Left renal pelvis (tissue), 4 donors: Measurements from ENCODE around the gene AQP2. TPM values are rescaled to one million over a fixed set of nuclear protein-coding genes. Genes with fewer than 3 reads are reported as not detected.
"Not testable (repeated sequence)": the region's sequence is repeated elsewhere in the genome, so short reads cannot be mapped to it uniquely, and the experiment has no call there.

Experiments
- DNase-seq, 4 donors: peaks; one replicate each; pipeline ENCODE4 v3.0.0-alpha.2; 2013; ENCODE audit warnings: low read depth in 4 of 4, low spot score in 3 of 4
- polyA plus RNA-seq, 4 donors: library from polyadenylated mRNA; unstranded; fragments of 120-200 nt; gene quantifications; one replicate each; pipeline ENCODE4 v1.2.1, GENCODE V29; 2013; ENCODE audit not compliant: insufficient read length in 4 of 4

The AQP2 gene
- polyA plus RNA-seq, 4 donors: 0.76 to 242 (median 119) TPM

DNA sequence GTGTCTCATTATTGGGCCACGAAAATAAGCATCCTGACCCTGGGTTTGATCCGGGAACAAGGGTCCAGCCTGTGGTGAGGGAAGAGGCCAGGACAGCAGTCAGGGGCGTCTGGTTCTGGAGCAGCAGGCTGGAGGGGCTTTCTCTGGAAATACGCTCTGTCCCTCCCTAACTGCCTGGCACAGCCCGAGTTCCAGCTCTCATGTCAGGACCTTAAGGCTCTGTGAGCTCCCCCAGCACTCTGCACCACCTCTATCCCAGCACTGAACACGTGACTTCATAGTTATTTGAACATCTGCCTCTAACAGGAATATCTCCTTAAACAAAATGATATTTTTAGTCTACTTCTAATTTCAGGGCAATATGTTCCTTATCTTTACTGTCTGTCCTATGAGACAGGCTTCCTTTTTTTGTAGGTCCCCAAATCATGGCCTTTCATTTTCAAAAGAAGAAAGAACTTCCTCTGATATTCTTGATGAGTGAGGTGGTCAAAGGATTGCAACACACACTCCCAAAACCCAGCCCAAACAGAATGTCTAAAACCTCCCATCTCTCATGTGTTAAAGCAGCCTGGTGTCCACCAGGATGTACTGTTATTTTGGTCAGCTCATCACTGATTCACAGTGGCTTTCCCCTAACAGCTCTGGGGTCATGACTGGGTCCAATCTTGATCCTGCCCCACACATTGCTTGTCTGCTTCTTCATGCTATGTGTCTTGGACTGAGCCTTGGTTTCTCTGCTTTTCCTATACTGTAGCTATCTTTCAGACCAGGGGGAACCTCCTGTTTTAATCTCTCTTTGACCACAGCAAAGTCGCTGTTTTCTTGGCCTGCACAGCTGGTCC lies 31.9 kb downstream of the AQP2 start:
- no peak for DNase-seq

DNA sequence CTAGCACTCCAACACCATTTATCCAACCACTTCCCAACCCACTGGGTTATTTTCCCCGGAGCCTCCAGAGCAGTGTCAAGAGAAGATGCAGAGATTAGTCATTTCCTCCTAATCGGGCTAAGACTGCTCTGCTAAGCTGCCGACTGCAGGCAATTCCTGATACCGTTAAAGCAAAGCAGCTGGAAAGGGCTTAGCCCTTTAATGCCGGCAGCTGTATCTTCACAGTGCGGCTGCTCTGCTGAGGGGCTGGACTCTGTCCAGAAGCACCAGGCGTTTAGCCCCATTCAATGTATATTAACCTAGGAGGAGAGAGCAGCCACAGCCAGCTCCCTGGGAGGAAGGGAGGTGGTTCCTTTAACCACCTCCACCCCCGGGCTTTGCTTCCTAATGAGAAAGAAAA lies 33.4 kb downstream of the AQP2 start:
- peak in 2 of 4 donors; percentile 65 for DNase-seq

- DNase-seq: no peak
Observed at GRCh38 chr12:49984476-49985359, 34.2 kb downstream of the AQP2 start.

DNA sequence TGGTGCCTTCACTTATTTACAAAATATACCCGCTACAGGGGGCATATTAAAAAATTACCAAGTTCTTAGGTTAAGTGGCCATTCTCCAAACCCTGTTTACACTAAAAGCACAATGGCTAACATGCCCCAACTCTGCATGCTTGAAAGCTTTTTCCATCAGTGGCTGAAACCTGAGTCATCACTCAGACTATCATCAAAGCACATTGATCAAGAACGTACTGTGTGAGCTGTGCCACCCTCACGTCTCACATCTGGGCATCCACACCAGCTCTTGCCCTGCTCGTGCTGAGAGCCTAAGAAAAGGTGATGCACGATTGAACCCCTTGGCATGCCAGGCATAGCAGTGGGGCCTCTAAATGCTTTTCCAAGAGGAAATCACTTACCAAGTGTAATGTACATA lies 35.4 kb downstream of the AQP2 start:
- DNase-seq: no peak

- DNase-seq: not testable (repeated sequence)
Observed at GRCh38 chr12:49986476-49986875, 35.9 kb downstream of the AQP2 start.

DNA sequence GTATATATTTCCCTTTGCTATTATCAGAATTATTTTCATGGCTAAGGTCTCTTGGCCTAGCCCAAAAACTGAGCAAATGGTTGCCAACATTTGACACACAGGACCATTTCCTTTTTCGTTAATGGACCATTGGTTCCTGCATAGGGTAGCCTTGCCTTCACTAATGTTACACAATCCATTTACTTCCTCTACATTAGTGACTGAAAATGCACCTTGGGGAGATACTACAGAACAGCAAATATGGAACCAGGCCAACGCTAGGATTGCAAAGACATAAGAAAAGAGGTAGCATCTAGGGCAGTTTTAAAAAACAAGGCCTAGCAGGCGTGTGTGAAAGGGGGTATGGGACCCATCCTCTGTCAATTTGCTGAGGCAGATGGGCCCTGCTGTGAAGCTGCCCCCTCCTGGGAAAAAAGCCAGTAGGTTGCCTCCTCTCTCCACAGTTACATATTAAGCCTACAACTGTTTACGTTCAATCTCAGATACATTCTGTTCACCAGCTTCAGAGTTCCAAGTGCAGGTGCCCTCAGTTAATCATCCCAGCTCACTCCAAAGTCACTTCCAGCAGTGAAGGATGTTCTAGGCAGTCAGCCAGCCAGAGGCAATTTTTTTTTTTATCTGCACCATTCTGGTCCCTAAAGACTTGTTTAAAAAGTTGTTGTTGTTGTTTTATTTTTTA lies 37.2 kb downstream of the AQP2 start:
- no peak for DNase-seq

- not testable (repeated sequence) for DNase-seq
Observed at GRCh38 chr12:49989400-49989799, 38.9 kb downstream of the AQP2 start.

- DNase-seq: no peak
Observed at GRCh38 chr12:49990273-49990672, 39.7 kb downstream of the AQP2 start.

DNA sequence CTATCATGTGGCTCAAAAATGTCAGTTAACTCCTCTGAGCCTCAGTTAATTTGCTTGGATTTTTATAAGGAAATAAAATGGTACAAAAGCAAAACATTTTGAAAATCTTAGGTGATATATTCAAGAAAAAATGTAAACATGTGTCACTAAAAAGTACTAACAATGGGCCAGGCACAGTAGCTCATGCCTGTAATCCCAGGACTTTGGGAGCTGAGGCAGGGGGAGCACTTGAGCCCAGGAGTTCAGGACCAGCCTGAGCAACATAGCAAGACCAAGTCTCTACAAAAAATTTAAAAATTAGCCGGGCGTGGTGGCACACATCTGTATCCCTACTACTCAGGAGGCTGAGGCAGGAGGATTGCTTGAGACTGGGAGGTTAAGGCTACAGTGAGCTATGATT lies 47.9 kb downstream of the AQP2 start:
- no peak for DNase-seq

GRCh38 chr12:50003595-50003994 lies 53.1 kb downstream of the AQP2 start:
- no peak for DNase-seq

DNA sequence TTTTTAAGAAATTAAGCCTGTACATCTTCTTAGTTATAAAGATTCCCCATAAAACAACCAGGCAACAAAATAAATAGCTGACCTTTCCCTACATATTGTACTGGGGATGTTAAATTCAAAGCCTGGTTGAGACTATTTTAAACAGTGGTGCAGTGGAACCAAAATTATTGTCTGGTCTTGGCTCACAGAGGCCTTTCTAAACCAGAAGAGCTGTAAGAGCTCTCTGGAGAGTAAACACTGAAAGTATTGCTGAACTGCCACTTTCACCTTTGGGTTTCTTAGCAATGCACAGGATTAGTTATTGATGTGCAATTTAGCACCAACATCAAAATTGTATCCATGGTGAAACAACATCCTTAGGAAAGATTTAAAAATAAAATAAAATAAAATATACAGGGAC lies 54.2 kb downstream of the AQP2 start:
- DNase-seq: no peak

GRCh38 chr12:50005175-50005574 lies 54.6 kb downstream of the AQP2 start:
- DNase-seq: no peak

- DNase-seq: no peak
Observed at GRCh38 chr12:50006280-50006679, 55.7 kb downstream of the AQP2 start.

- no peak for DNase-seq
Observed at GRCh38 chr12:50006754-50007442, 56.4 kb downstream of the AQP2 start.

Other genes with a start within 250 kb of the AQP2 start
- 10 to 100 TPM; 36.8 to 39.7 (median 37.8) TPM for gene FMNL3, start 243.3 kb upstream of the AQP2 start, polyA plus RNA-seq
- 100 to 1,000 TPM; 443 to 774 (median 723) TPM for gene TMBIM6, start 209.2 kb upstream of the AQP2 start, polyA plus RNA-seq
- 10 to 100 TPM; 14.1 to 24.3 (median 19.1) TPM for gene NCKAP5L, start 122.3 kb upstream of the AQP2 start, polyA plus RNA-seq
- 1 to 10 TPM; 5.3 to 9.6 (median 8.3) TPM for gene BCDIN3D, start 107.6 kb upstream of the AQP2 start, polyA plus RNA-seq
- gene FAIM2, start 46.8 kb upstream of the AQP2 start, polyA plus RNA-seq: 10 to 100 TPM in 1 of 4 donors, 1 to 10 TPM in 3; 3.3 to 35.7 (median 3.9) TPM
- 1 to 10 TPM; 2.0 to 6.8 (median 3.4) TPM for gene AQP5, start 11.1 kb downstream of the AQP2 start, polyA plus RNA-seq
- gene AQP6, start 22.2 kb downstream of the AQP2 start, polyA plus RNA-seq: 10 to 100 TPM in 3 of 4 donors, under 1 TPM in 1; 0.94 to 19.2 (median 16.6) TPM
- gene RACGAP1, start 74.8 kb downstream of the AQP2 start, polyA plus RNA-seq: 10 to 100 TPM; 45.4 to 50.4 (median 49.6) TPM
- gene ASIC1, start 106.9 kb downstream of the AQP2 start, polyA plus RNA-seq: 10 to 100 TPM in 1 of 4 donors, 1 to 10 TPM in 3; 4.3 to 21.4 (median 4.9) TPM
- gene SMARCD1, start 134.6 kb downstream of the AQP2 start, polyA plus RNA-seq: 100 to 1,000 TPM; 102 to 183 (median 175) TPM
- gene GPD1, start 153.3 kb downstream of the AQP2 start, polyA plus RNA-seq: 10 to 100 TPM in 3 of 4 donors, 1 to 10 TPM in 1; 1.5 to 72.2 (median 46.0) TPM
- gene COX14, start 161.5 kb downstream of the AQP2 start, polyA plus RNA-seq: 10 to 100 TPM; 35.6 to 54.2 (median 52.2) TPM
- 10 to 100 TPM; 66.2 to 82.3 (median 75.8) TPM for gene CERS5, start 216.6 kb downstream of the AQP2 start, polyA plus RNA-seq